GM21786 (cell line): ENCODE results near the gene PITPNM3.
A peak's percentile ranks its signal among the peaks of the same experiment; 100 is the strongest.

ENCODE experiments used
- ATAC-seq: cut with Tn5 transposase; IDR thresholded peaks from one replicate; pipeline ENCODE4 v1.9.1; 2021; ENCODE audit not compliant: unreplicated experiment

PITPNM3 gene

GRCh38 chr17:6449307-6449706, 107.0 kb downstream of the PITPNM3 start:
- ATAC-seq = no peak

GRCh38 chr17:6448473-6448872, 107.9 kb downstream of the PITPNM3 start:
- no peak for ATAC-seq

GRCh38 chr17:6446516-6447100, 109.7 kb downstream of the PITPNM3 start:
- ATAC-seq = no peak

GRCh38 chr17:6444571-6445335, 111.6 kb downstream of the PITPNM3 start:
- ATAC-seq = no peak

GRCh38 chr17:6443692-6444570, 112.4 kb downstream of the PITPNM3 start, which contains the start of gene PIMREG:
Gene PIMREG, plus strand, starts transcription at chr17:6444455. Its CDS starts 656 bp downstream, at chr17:6445111.
- ATAC-seq = peak; percentile 84

- no peak for ATAC-seq
Observed at GRCh38 chr17:6442775-6443174, 113.6 kb downstream of the PITPNM3 start.

GRCh38 chr17:6439951-6440350, 116.4 kb downstream of the PITPNM3 start:
- ATAC-seq = no peak

- ATAC-seq = no peak
Observed at GRCh38 chr17:6437956-6438355, 118.4 kb downstream of the PITPNM3 start.

GRCh38 chr17:6437466-6437865, 118.9 kb downstream of the PITPNM3 start:
- ATAC-seq = no peak

- no peak for ATAC-seq
Observed at GRCh38 chr17:6435968-6436367, 120.4 kb downstream of the PITPNM3 start.

- ATAC-seq = no peak
Observed at GRCh38 chr17:6435051-6435450, 121.3 kb downstream of the PITPNM3 start, which contains the start of gene AIPL1. Gene AIPL1, minus strand, starts transcription at chr17:6435121. Its CDS starts 17 bp downstream, at chr17:6435104.

- ATAC-seq = no peak
Observed at GRCh38 chr17:6430769-6431168, 125.6 kb downstream of the PITPNM3 start.

- ATAC-seq = no peak
Observed at GRCh38 chr17:6429266-6429665, 127.1 kb downstream of the PITPNM3 start.

- ATAC-seq = no peak
Observed at GRCh38 chr17:6428207-6428965, 128.0 kb downstream of the PITPNM3 start.

- no peak for ATAC-seq
Observed at GRCh38 chr17:6427279-6427781, 129.0 kb downstream of the PITPNM3 start.

GRCh38 chr17:6426356-6427101, 129.8 kb downstream of the PITPNM3 start:
- no peak for ATAC-seq

- ATAC-seq = no peak
Observed at GRCh38 chr17:6425407-6425806, 130.9 kb downstream of the PITPNM3 start.

GRCh38 chr17:6423931-6424330, 132.4 kb downstream of the PITPNM3 start:
- no peak for ATAC-seq

GRCh38 chr17:6422654-6423241, 133.6 kb downstream of the PITPNM3 start:
- no peak for ATAC-seq
